ENCODE measurements around the gene PLCH2.

DNA sequence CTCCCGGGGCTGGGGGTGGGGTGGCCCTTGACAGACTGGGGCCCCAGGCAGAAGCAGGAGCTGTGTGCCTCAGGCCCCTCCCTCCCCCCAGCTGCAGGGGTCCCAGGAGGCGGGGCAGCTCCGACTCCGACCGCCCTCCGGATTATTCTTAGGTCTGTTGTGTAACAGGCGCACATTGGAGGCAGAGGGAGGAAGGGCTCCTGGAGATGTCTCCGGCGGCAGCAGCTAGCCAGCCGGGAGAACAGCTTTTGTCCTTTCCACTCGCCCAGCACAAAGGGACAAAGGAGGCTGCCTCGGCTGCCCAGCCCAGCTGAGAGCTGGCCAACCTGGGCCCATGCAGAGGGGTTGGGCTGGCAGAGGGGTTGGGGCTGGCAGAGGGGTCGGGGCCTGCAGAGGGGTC lies 29.7 kb upstream of the PLCH2 start:
- TF ChIP-seq, protein P1, sequence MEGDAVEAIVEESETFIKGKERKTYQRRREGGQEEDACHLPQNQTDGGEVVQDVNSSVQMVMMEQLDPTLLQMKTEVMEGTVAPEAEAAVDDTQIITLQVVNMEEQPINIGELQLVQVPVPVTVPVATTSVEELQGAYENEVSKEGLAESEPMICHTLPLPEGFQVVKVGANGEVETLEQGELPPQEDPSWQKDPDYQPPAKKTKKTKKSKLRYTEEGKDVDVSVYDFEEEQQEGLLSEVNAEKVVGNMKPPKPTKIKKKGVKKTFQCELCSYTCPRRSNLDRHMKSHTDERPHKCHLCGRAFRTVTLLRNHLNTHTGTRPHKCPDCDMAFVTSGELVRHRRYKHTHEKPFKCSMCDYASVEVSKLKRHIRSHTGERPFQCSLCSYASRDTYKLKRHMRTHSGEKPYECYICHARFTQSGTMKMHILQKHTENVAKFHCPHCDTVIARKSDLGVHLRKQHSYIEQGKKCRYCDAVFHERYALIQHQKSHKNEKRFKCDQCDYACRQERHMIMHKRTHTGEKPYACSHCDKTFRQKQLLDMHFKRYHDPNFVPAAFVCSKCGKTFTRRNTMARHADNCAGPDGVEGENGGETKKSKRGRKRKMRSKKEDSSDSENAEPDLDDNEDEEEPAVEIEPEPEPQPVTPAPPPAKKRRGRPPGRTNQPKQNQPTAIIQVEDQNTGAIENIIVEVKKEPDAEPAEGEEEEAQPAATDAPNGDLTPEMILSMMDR (conservative IDR thresholded peaks at IDR 0.05; ENCODE audit: low read length): no peak
- no peak for TF ChIP-seq EZH2phosphoT487 (IDR thresholded peaks at IDR 0.05; ENCODE audit: borderline replicate concordance)
